ENCODE measurements around the gene HIPK4. TPM values are rescaled to one million over a fixed set of nuclear protein-coding genes. Genes with fewer than 3 reads are reported as not detected.
A peak's percentile ranks its signal among the peaks of the same experiment; 100 is the strongest.

HIPK4 gene
- total and polyA plus RNA-seq, 2 of the 4 experiments (the other 2 are of a cell fraction), result 0.12 to 0.18 TPM

- in situ Hi-C loops (cut with MboI; ENCODE audit: low sequenced_read_pairs), result no loop called here
Observed at GRCh38 chr19:40415768-40416167, 25.8 kb upstream of the HIPK4 start.

More at GRCh38 chr19:40415768-40416167, 25.8 kb upstream of the HIPK4 start:
- Histone ChIP-seq H3K18ac (ENCODE audit: low read depth, low read length) (no peak overlapping the region), H2BK120ac (ENCODE audit: low read depth, low read length) (no peak overlapping the region; the same call in 1 of the 2 replicates), H4K5ac (ENCODE audit: low read depth, low read length) (no peak overlapping the region), H3K9ac (ENCODE audit: low read depth, low read length) (no peak overlapping the region), H3K4ac (ENCODE audit: low read depth, low read length) (no peak overlapping the region), H4K20me1 (ENCODE audit: insufficient read depth, low read length) (no peaks in the 10 kb centered on the region), H3K4me2 (ENCODE audit: low read depth, low read length) (no peak overlapping the region), H3K27ac (ENCODE audit: insufficient read depth, low read length) (no peak overlapping the region), H3K9me3 (ENCODE audit: control insufficient read depth, insufficient read depth, low read length) (no peaks in the 10 kb centered on the region), H2AK9ac (replicated peaks; ENCODE audit: low read depth, low read length, poor library complexity) (peak overlapping the region; percentile 48), H4K8ac (ENCODE audit: low read depth in 2 of 2, low read length in 2 of 2) (no peak overlapping the region), H2BK5ac (ENCODE audit: low read depth, low read length, poor library complexity, severe bottlenecking) (no peak overlapping the region), H3K9me1 (ENCODE audit: insufficient read depth, low read length) (peaks cover 9% of the 10 kb centered on the region), H2BK20ac (ENCODE audit: low read depth, low read length) (no peak overlapping the region), H3K56ac (ENCODE audit: extremely low read depth, insufficient read depth, low read length) (no peak overlapping the region), H3K79me1 (ENCODE audit: low read depth in 1 of 2, low read length in 2 of 2) (peaks cover 0 to 4% of the 10 kb centered on the region in 2 experiments; a peak in 1 of 4 replicates), H2AK5ac (ENCODE audit: low read depth, low read length) (0 out of 2 replicates have a peak overlapping the region, but pooled peaks have one; percentile 73), H3K4me3 (ENCODE audit: insufficient read depth, low read depth, low read length) (no peak overlapping the region), H2AFZ (replicated peaks; ENCODE audit: low read length, poor library complexity) (no peak overlapping the region), H3K4me1 (ENCODE audit: control insufficient read depth, insufficient read depth, low read length) (peaks cover 7% of the 10 kb centered on the region), H4K91ac (ENCODE audit: insufficient read depth, low read depth, low read length) (peak overlapping the region; percentile 24; the same call in 1 of the 2 replicates), H2BK15ac (ENCODE audit: low read depth, low read length) (no peak overlapping the region), H3K23ac (ENCODE audit: low read depth, low read length) (peak overlapping the region; percentile 24; the same call in 1 of the 2 replicates), H3K14ac (replicated peaks; ENCODE audit: low read depth, low read length) (no peak overlapping the region), H3K27me3 (ENCODE audit: control insufficient read depth, insufficient read depth, low read length) (no peaks in the 10 kb centered on the region), H3K36me3 (ENCODE audit: control insufficient read depth, insufficient read depth, low read length) (no peaks in the 10 kb centered on the region)
- no peak for DNase-seq
- dilution Hi-C loops (cut with HindIII; ENCODE audit: low sequenced_read_pairs, unreplicated experiment) (no loop called here), intact Hi-C loops (cut with micrococcal nuclease) (no loop called here)
- ATAC-seq (ENCODE audit: low read depth), result no peak
- TF ChIP-seq CTCF (conservative IDR thresholded peaks at IDR 0.05; ENCODE audit: low read depth, low read length) (no peak), RFX5 (IDR thresholded peaks at IDR 0.05; ENCODE audit: low read depth, low read length) (no peak), RAD21 (IDR thresholded peaks at IDR 0.05; ENCODE audit: low read length) (no peak), CHD1 (IDR thresholded peaks at IDR 0.05; ENCODE audit: low read depth, low read length) (no peak), RCOR1 (IDR thresholded peaks at IDR 0.05; ENCODE audit: insufficient replicate concordance, low read length) (no peak), MAFK (IDR thresholded peaks at IDR 0.05; ENCODE audit: low read depth, low read length) (no peak), ELK1 (IDR thresholded peaks at IDR 0.05; ENCODE audit: borderline replicate concordance, low read depth, low read length) (no peak), FOS (IDR thresholded peaks at IDR 0.05; ENCODE audit: low read depth, low read length) (no peak), MAZ (IDR thresholded peaks at IDR 0.05; ENCODE audit: borderline replicate concordance, low read depth, low read length) (no peak), USF2 (IDR thresholded peaks at IDR 0.05; ENCODE audit: low read depth, low read length) (no peak), POLR2A (IDR thresholded peaks at IDR 0.05; ENCODE audit: low read depth, low read length) (no peak)
- ChIA-PET CTCF (no interaction called here), POLR2A (ENCODE audit: unreplicated experiment) (no interaction called here)
- BruUV-seq (replicated peaks), result no TSS peak
- WGBS, 2 experiments (ENCODE audit: extremely low coverage in 2 of 2, insufficient read length in 1 of 2), result 100% methylated on average over 1 of the region's 2 CpGs; no CpG with 5 or more reads in 1 of the 2 experiments

Measured in IMR-90 (cell line).